ENCODE results near the gene EVA1A.
A peak's percentile ranks its signal among the peaks of the same experiment; 100 is the strongest.

EVA1A gene

GRCh38 chr2:75589391-75590105 lies 28.8 kb upstream of the EVA1A start:
- no peak for DNase-seq

- no peak for DNase-seq
Measured at GRCh38 chr2:75587954-75588587, 27.3 kb upstream of the EVA1A start.

- DNase-seq = no peak
Measured at GRCh38 chr2:75586971-75587370, 26.2 kb upstream of the EVA1A start.

GRCh38 chr2:75582840-75583239 lies 22.1 kb upstream of the EVA1A start:
- no peak for DNase-seq

- DNase-seq = no peak
Measured at GRCh38 chr2:75580606-75581005, 19.9 kb upstream of the EVA1A start.

GRCh38 chr2:75580156-75580555 lies 19.4 kb upstream of the EVA1A start:
- no peak for DNase-seq

- no peak for DNase-seq
Measured at GRCh38 chr2:75579186-75579585, 18.4 kb upstream of the EVA1A start.

GRCh38 chr2:75577280-75577679 lies 16.5 kb upstream of the EVA1A start:
- DNase-seq = no peak

GRCh38 chr2:75574106-75574505 lies 13.4 kb upstream of the EVA1A start:
- no peak for DNase-seq

- no peak for DNase-seq
Measured at GRCh38 chr2:75573145-75573878, 12.6 kb upstream of the EVA1A start.

GRCh38 chr2:75571730-75572430 lies 11.1 kb upstream of the EVA1A start:
- no peak for DNase-seq

- DNase-seq = peak; percentile 62
Measured at GRCh38 chr2:75570948-75571729, 10.4 kb upstream of the EVA1A start.

- DNase-seq = no peak
Measured at GRCh38 chr2:75570024-75570947, 9.5 kb upstream of the EVA1A start.

GRCh38 chr2:75569546-75569945 lies 8.8 kb upstream of the EVA1A start:
- DNase-seq = no peak

- DNase-seq = no peak
Measured at GRCh38 chr2:75568174-75568573, 7.4 kb upstream of the EVA1A start.

GRCh38 chr2:75565472-75566462 lies 5.0 kb upstream of the EVA1A start:
- DNase-seq = peak; percentile 59

- DNase-seq = no peak
Measured at GRCh38 chr2:75564713-75565359, 4.1 kb upstream of the EVA1A start.

- no peak for DNase-seq
Measured at GRCh38 chr2:75564026-75564688, 3.4 kb upstream of the EVA1A start.

GRCh38 chr2:75563591-75563990 lies 2.9 kb upstream of the EVA1A start:
- no peak for DNase-seq
